Esophagus (tissue), 2 donors: ENCODE measurements around the gene RPP14. TPM values are rescaled to one million over a fixed set of nuclear protein-coding genes. Genes with fewer than 3 reads are reported as not detected.

Experiments
- H3K27ac ChIP-seq, 2 donors: one replicate each; pipeline ENCODE4 v1.5.1; 2013; ENCODE audit warnings: low read depth in 2 of 2, mild to moderate bottlenecking in 2 of 2, inconsistent platforms in 1 of 2, low read length in 1 of 2, moderate library complexity in 1 of 2
- H3K27me3 ChIP-seq, 2 donors: one replicate each; pipeline ENCODE4 v1.6.1; 2013; ENCODE audit warnings: low read length in 2 of 2, control low read depth in 1 of 2, mild to moderate bottlenecking in 1 of 2; ENCODE audit not compliant: insufficient read depth in 2 of 2, control insufficient read depth in 1 of 2
- H3K36me3 ChIP-seq, 2 donors: one replicate each; pipeline ENCODE4 v1.6.1; 2013; ENCODE audit warnings: low read length in 1 of 2; ENCODE audit not compliant: control insufficient read depth in 2 of 2, insufficient read depth in 2 of 2
- H3K4me1 ChIP-seq, 2 donors: one replicate each; pipeline ENCODE4 v1.6.1; 2013; ENCODE audit warnings: low read length in 1 of 2; ENCODE audit not compliant: control insufficient read depth in 2 of 2, insufficient read depth in 2 of 2
- H3K4me3 ChIP-seq, 2 donors: one replicate each; pipeline ENCODE4 v1.5.1; 2013; ENCODE audit warnings: low read length in 2 of 2, mild to moderate bottlenecking in 2 of 2, low read depth in 1 of 2, moderate library complexity in 1 of 2
- H3K9me3 ChIP-seq, 2 donors: one replicate each; pipeline ENCODE4 v1.6.1; 2013; ENCODE audit warnings: mild to moderate bottlenecking in 2 of 2, low read depth in 1 of 2, low read length in 1 of 2, moderate library complexity in 1 of 2; ENCODE audit not compliant: control insufficient read depth in 2 of 2, insufficient read depth in 1 of 2
- WGBS, 2 donors: extraction: QIAGEN DNeasy Blood & Tissue Kit; methylation state at CpG; one replicate each; pipeline ENCODE4 v1.1.7; 2013; 5-methylcytosine and 5-hydroxymethylcytosine counted together
- polyA plus RNA-seq, 2 donors: library from polyadenylated mRNA; stranded (reverse); fragments of 200-250 nt; gene quantifications; one replicate each; pipeline ENCODE4 v1.2.3, GENCODE V29; 2013
- donor health status: healthy with polysubstance abuse.
- donor health status: Bipolar disorder and iron deficiency.

The RPP14 gene
- polyA plus RNA-seq, 2 donors: 7.5 to 8.4 TPM

DNA sequence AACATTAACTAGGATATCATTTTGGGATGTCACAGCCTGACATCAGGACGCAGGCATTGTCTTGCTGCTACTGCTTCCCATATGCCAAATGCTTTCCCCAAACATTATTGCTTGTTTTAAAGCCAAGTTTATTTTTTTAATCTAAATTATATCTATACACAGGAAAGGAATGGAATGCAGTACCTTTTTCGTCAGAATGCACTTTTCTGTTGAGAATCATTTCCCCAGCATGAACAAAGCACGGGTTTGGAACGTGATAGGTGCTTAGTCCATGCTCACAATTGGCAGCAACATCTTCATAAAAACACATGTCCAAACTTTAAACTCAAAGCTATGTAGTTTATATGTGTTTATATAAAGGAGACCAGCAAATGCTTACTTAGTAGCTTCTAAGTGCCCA is 52.8 kb downstream of the RPP14 start:
- WGBS, 2 donors: 78 to 79% methylated on average over 4 of the region's 4 CpGs
- H3K36me3 ChIP-seq: no peaks in the 10 kb centered on the region
- H3K9me3 ChIP-seq: no peaks in the 10 kb centered on the region
- no peaks in the 10 kb centered on the region for H3K4me1 ChIP-seq
- H3K27ac ChIP-seq: no peak overlapping the region
- H3K4me3 ChIP-seq: no peak overlapping the region
- H3K27me3 ChIP-seq: no peaks in the 10 kb centered on the region

DNA sequence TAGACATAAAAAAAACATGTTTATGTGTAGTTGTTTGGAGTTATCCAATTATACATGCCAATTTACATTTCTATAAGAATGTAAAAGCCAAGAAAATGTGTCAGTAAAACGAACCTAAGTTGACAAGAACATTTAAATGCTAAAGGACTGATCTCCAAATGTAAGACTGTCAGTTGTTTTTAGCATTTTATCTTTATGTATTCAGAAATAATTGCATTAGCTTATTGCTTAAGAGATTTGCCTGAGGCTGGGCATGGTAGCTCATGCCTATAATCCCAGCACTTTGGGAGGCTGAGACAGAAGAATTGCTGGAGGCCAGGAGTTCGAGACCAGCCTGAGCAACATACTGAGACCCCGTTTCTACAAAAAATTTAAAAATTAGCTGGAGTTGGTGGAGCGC is 53.6 kb downstream of the RPP14 start:
- H3K4me3 ChIP-seq: no peak overlapping the region
- H3K9me3 ChIP-seq: no peaks in the 10 kb centered on the region
- H3K27ac ChIP-seq: no peak overlapping the region
- no peaks in the 10 kb centered on the region for H3K27me3 ChIP-seq
- whole genome bisulfite sequencing, 2 donors: 78 to 81% methylated on average over 4 of the region's 4 CpGs
- no peaks in the 10 kb centered on the region for H3K4me1 ChIP-seq
- no peaks in the 10 kb centered on the region for H3K36me3 ChIP-seq

DNA sequence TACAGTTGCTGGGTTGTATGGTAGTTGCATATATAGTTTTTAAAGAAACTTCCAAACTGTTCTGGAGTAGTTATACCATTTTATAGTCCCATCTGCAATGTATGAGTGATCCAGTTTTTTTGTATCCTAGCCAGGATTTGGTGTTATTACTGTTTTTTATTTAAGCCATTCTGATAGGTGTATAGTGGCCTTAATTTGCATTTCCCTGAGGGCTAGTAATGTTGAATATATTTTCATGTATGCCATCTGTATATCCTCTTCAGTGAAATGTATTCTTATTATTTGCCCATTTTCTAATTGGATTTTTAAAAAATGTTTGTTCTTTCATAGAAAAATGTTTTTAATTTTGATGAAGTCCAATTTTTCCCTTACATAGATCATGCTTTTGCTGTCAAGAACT is 55.8 kb downstream of the RPP14 start:
- Histone ChIP-seq H3K4me1 (no peaks in the 10 kb centered on the region), H3K36me3 (no peaks in the 10 kb centered on the region), H3K4me3 (no peak overlapping the region), H3K27ac (no peak overlapping the region), H3K9me3 (no peaks in the 10 kb centered on the region), H3K27me3 (no peaks in the 10 kb centered on the region)

DNA sequence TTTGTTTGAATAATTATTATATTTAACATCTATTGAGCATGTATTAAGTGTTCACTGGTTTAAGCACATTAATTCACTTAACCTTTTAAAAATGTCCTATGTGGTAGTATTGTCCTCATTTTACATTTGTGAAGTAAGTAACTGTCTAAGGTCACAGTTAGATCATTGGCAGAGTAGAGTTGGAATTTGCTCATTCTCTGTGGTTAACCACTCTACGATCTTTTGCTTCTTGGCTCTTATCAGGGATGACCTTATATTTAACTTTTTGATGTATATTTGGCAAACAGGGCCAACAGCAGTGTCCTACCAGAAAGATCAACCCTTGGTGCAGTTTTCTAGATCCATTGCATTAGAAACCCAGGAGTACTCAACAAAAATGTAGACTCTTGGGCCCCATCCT is 60.7 kb downstream of the RPP14 start:
- Histone ChIP-seq H3K27me3 (no peaks in the 10 kb centered on the region), H3K4me1 (no peaks in the 10 kb centered on the region), H3K9me3 (no peaks in the 10 kb centered on the region), H3K36me3 (peaks cover 0 to 2% of the 10 kb centered on the region in 2 donors), H3K4me3 (no peak overlapping the region), H3K27ac (no peak overlapping the region)
- WGBS, 2 donors: 79 to 89% methylated on average over 1 of the region's 1 CpG

DNA sequence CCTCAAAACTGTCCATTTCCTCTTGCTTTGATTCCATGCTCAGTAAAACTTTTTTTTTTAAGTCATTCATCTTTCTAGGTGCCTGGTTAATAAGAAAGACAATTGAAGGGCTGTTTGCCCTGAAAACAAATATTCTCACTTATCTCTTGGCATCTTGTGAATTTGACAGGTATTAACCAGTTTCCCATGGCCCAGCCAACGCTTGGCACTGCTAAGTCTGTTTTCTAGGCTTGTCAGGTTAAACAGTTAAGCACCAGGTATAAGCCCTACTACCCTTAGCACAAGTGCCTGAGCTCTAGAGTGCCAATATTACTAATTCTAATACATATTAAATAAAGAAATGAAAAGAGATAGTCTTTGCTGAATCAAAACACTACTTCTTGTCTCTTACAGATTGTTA is 63.0 kb downstream of the RPP14 start:
- H3K36me3 ChIP-seq: peaks cover 0 to 2% of the 10 kb centered on the region in 2 donors
- H3K9me3 ChIP-seq: no peaks in the 10 kb centered on the region
- H3K4me1 ChIP-seq: no peaks in the 10 kb centered on the region
- WGBS, 2 donors: 51 to 62% methylated on average over 1 of the region's 1 CpG
- H3K4me3 ChIP-seq: no peak overlapping the region
- no peaks in the 10 kb centered on the region for H3K27me3 ChIP-seq
- H3K27ac ChIP-seq: no peak overlapping the region

Other genes with a start within 250 kb of the RPP14 start
- 10 to 100 TPM in 1 of 2 donors, 1 to 10 TPM in 1; 7.5 to 39.3 TPM for gene DNASE1L3, start 95.3 kb upstream of the RPP14 start, polyA plus RNA-seq
- 1 to 10 TPM; 4.3 to 5.6 TPM for gene ABHD6, start 68.5 kb upstream of the RPP14 start, polyA plus RNA-seq
- gene HTD2, start 275 bp downstream of the RPP14 start, polyA plus RNA-seq: 1 to 10 TPM; 1.3 to 5.9 TPM
- 1 to 10 TPM; 3.2 to 6.0 TPM for gene PXK, start 26.6 kb downstream of the RPP14 start, polyA plus RNA-seq
- gene PDHB, start 127.6 kb downstream of the RPP14 start, polyA plus RNA-seq: 10 to 100 TPM; 59.0 to 82.0 TPM
- gene KCTD6, start 185.9 kb downstream of the RPP14 start, polyA plus RNA-seq: 10 to 100 TPM in 1 of 2 donors, 1 to 10 TPM in 1; 9.2 to 11.2 TPM
- gene ACOX2, start 230.9 kb downstream of the RPP14 start, polyA plus RNA-seq: 10 to 100 TPM; 13.9 to 19.7 TPM